ENCODE measurements around the gene GNG7.

The GNG7 gene

GRCh38 chr19:2640563-2641331, 61.7 kb downstream of the GNG7 start:
- H3K4me3 ChIP-seq (ENCODE audit: low read depth, low read length), result no peak overlapping the region
- DNase-seq (ENCODE audit: low read depth), result no peak
- TF ChIP-seq CTCF (IDR thresholded peaks at IDR 0.05; ENCODE audit: insufficient read depth, low read depth, low read length, missing control alignments), result no peak

GRCh38 chr19:2639999-2640398, 62.5 kb downstream of the GNG7 start:
- DNase-seq (ENCODE audit: low read depth), result no peak
- no peak overlapping the region for H3K4me3 ChIP-seq (ENCODE audit: low read depth, low read length)
- TF ChIP-seq CTCF (IDR thresholded peaks at IDR 0.05; ENCODE audit: insufficient read depth, low read depth, low read length, missing control alignments), result no peak

DNA sequence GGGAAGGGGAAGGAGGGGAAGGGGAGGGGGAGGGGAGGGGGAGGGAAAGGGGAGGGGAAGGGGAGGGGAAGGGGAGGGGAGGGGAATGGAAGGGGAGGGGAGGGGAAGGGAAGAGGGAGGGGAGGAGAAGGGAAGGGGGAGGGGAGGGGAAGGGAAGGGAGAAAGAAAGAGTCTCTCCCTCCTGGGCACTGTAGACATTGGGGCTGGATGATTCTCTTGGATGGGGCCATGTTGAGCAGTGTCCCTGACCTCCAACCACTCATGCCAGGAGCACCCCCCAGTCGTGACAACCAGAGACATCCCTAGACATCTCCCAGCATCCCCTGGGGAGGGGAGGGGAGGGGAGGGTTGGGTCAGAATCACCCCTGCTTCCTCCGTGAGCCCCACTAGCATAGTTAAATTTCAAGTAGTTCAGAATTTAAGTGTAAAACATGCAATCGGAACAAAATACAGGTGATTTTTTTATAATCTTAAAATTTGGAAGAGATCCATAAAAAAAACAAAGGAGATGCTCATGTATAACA, 64.0 kb downstream of the GNG7 start:
- DNase-seq (ENCODE audit: low read depth), result no peak
- no peak overlapping the region for H3K4me3 ChIP-seq (ENCODE audit: low read depth, low read length)
- no peak for TF ChIP-seq CTCF (IDR thresholded peaks at IDR 0.05; ENCODE audit: insufficient read depth, low read depth, low read length, missing control alignments)

GRCh38 chr19:2636897-2637683, 65.4 kb downstream of the GNG7 start:
- TF ChIP-seq CTCF (IDR thresholded peaks at IDR 0.05; ENCODE audit: insufficient read depth, low read depth, low read length, missing control alignments), result peak; percentile 86
- peak; percentile 81 for DNase-seq (ENCODE audit: low read depth)
- no peak overlapping the region for H3K4me3 ChIP-seq (ENCODE audit: low read depth, low read length)

- no peak for DNase-seq (ENCODE audit: low read depth)
- no peak overlapping the region for H3K4me3 ChIP-seq (ENCODE audit: low read depth, low read length)
- no peak for TF ChIP-seq CTCF (IDR thresholded peaks at IDR 0.05; ENCODE audit: insufficient read depth, low read depth, low read length, missing control alignments)
Observed at GRCh38 chr19:2636141-2636896, 66.2 kb downstream of the GNG7 start.

GRCh38 chr19:2634960-2635359, 67.5 kb downstream of the GNG7 start:
- DNase-seq (ENCODE audit: low read depth), result no peak
- no peak for TF ChIP-seq CTCF (IDR thresholded peaks at IDR 0.05; ENCODE audit: insufficient read depth, low read depth, low read length, missing control alignments)

More at GRCh38 chr19:2634960-2635359, 67.5 kb downstream of the GNG7 start:
- peak overlapping the region; percentile 4; the same call in 1 of the 2 replicates for H3K4me3 ChIP-seq (ENCODE audit: low read depth, low read length)
